ENCODE measurements around the gene LSM11. TPM values are rescaled to one million over a fixed set of nuclear protein-coding genes. Genes with fewer than 3 reads are reported as not detected.
"Not testable (repeated sequence)": the region's sequence is repeated elsewhere in the genome, so short reads cannot be mapped to it uniquely, and the experiment has no call there.

The LSM11 gene
- 9.9 to 10.6 TPM (median 10.0 TPM) in 3 replicates for total RNA-seq
- long read RNA-seq, full-length matches to known transcripts: 2 of 2 reads
- long read RNA-seq, partial matches to known transcripts: 0 of 2 reads
- long read RNA-seq, other reads (novel, unspliced or antisense): 0 of 2 reads

GRCh38 chr5:157743163-157744050 lies at the start of gene LSM11:
LSM11 (plus strand) TSS chr5:157743712; CDS start chr5:157743751, 39 bp downstream.
- Mint-ChIP-seq H3K36me3 (ENCODE audit: low read depth) (peaks cover 5% of the 10 kb centered on the region), H3K4me1 (ENCODE audit: low read depth) (peaks cover 30% of the 10 kb centered on the region), H3K4me3 (ENCODE audit: unreplicated experiment) (peak within 1 kb of the TSS; percentile 79), H3K27me3 (ENCODE audit: low read depth) (no peaks in the 10 kb centered on the region), H3K9me3 (ENCODE audit: low read depth) (no peaks in the 10 kb centered on the region), H3K27ac (ENCODE audit: unreplicated experiment) (peak within 1 kb of the TSS; percentile 63)
- peak; percentile 95 for DNase-seq (ENCODE audit: low spot score)
- TF ChIP-seq CTCF (IDR thresholded peaks at IDR 0.05): peak; percentile 99

GRCh38 chr5:157693816-157694215 lies 49.7 kb upstream of the LSM11 start:
- H3K4me1 Mint-ChIP-seq (ENCODE audit: low read depth); DNase-seq (ENCODE audit: low spot score); H3K27ac Mint-ChIP-seq (ENCODE audit: unreplicated experiment); H3K27me3 Mint-ChIP-seq (ENCODE audit: low read depth); H3K4me3 Mint-ChIP-seq (ENCODE audit: unreplicated experiment); H3K9me3 Mint-ChIP-seq (ENCODE audit: low read depth); H3K36me3 Mint-ChIP-seq (ENCODE audit: low read depth): not testable (repeated sequence)

- H3K27ac Mint-ChIP-seq (ENCODE audit: unreplicated experiment); H3K4me3 Mint-ChIP-seq (ENCODE audit: unreplicated experiment); H3K4me1 Mint-ChIP-seq (ENCODE audit: low read depth); DNase-seq (ENCODE audit: low spot score); H3K36me3 Mint-ChIP-seq (ENCODE audit: low read depth); H3K27me3 Mint-ChIP-seq (ENCODE audit: low read depth): not testable (repeated sequence)
- peaks cover 10% of the 10 kb centered on the region for H3K9me3 Mint-ChIP-seq (ENCODE audit: low read depth)
Observed at GRCh38 chr5:157696154-157696553, 47.4 kb upstream of the LSM11 start.

- H3K27ac Mint-ChIP-seq (ENCODE audit: unreplicated experiment); H3K27me3 Mint-ChIP-seq (ENCODE audit: low read depth); H3K36me3 Mint-ChIP-seq (ENCODE audit: low read depth); H3K4me3 Mint-ChIP-seq (ENCODE audit: unreplicated experiment); DNase-seq (ENCODE audit: low spot score); H3K4me1 Mint-ChIP-seq (ENCODE audit: low read depth): not testable (repeated sequence)
- H3K9me3 Mint-ChIP-seq (ENCODE audit: low read depth): peaks cover 16% of the 10 kb centered on the region
Observed at GRCh38 chr5:157698674-157699073, 44.8 kb upstream of the LSM11 start.

- no peak for DNase-seq (ENCODE audit: low spot score)
- H3K4me3 Mint-ChIP-seq (ENCODE audit: unreplicated experiment): no peak overlapping the region
- no peak overlapping the region for H3K27ac Mint-ChIP-seq (ENCODE audit: unreplicated experiment)
- H3K4me1 Mint-ChIP-seq (ENCODE audit: low read depth): peaks cover 2% of the 10 kb centered on the region
- peaks cover 7% of the 10 kb centered on the region for H3K9me3 Mint-ChIP-seq (ENCODE audit: low read depth)
- no peaks in the 10 kb centered on the region for H3K36me3 Mint-ChIP-seq (ENCODE audit: low read depth)
- no peaks in the 10 kb centered on the region for H3K27me3 Mint-ChIP-seq (ENCODE audit: low read depth)
- TF ChIP-seq CTCF (IDR thresholded peaks at IDR 0.05): no peak
Observed at GRCh38 chr5:157703736-157704135, 39.8 kb upstream of the LSM11 start.

GRCh38 chr5:157708866-157709265 lies 34.6 kb upstream of the LSM11 start:
- H3K4me3 Mint-ChIP-seq (ENCODE audit: unreplicated experiment): no peak overlapping the region
- no peaks in the 10 kb centered on the region for H3K36me3 Mint-ChIP-seq (ENCODE audit: low read depth)
- H3K4me1 Mint-ChIP-seq (ENCODE audit: low read depth): peaks cover 35% of the 10 kb centered on the region
- H3K9me3 Mint-ChIP-seq (ENCODE audit: low read depth): no peaks in the 10 kb centered on the region
- no peak for DNase-seq (ENCODE audit: low spot score)
- H3K27me3 Mint-ChIP-seq (ENCODE audit: low read depth): no peaks in the 10 kb centered on the region
- H3K27ac Mint-ChIP-seq (ENCODE audit: unreplicated experiment): no peak overlapping the region
- no peak for TF ChIP-seq CTCF (IDR thresholded peaks at IDR 0.05)
